ENCODE measurements around the gene AKNAD1. TPM values are rescaled to one million over a fixed set of nuclear protein-coding genes. Genes with fewer than 3 reads are reported as not detected.
"Not testable (repeated sequence)": the region's sequence is repeated elsewhere in the genome, so short reads cannot be mapped to it uniquely, and the experiment has no call there.

The AKNAD1 gene
- total RNA-seq, 2 donors from 2014 or later: 0.83 to 1.0 TPM

- DNase-seq (ENCODE audit: low spot score): no peak
- intact Hi-C loops (cut with DNase I): no loop called here
Measured at GRCh38 chr1:108814343-108815125, 42.4 kb downstream of the AKNAD1 start.

- intact Hi-C loops (cut with DNase I): no loop called here
- no peak for DNase-seq (ENCODE audit: low spot score)
Measured at GRCh38 chr1:108813326-108813725, 43.6 kb downstream of the AKNAD1 start.

DNA sequence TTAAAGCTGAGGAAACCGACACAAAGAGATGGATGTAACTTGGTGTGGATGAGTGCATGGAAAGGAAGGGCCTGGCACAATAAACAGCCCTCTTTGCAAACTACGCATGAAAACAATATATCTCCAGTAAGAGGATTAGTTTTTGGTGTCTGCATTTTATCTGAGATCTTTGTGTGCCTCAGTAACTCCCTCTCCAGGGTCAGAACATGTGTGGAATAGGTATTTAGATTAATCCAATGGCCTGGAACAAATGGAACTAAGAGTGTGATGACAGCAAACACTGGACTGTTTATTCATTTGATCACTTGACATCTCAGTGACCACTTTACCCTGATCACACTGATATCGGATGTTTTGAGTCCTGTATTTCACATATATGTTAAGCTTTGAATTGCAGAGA, 45.3 kb downstream of the AKNAD1 start:
- no peak for DNase-seq (ENCODE audit: low spot score)
- intact Hi-C loops (cut with DNase I): no loop called here

- intact Hi-C loops (cut with DNase I): no loop called here
- DNase-seq (ENCODE audit: low spot score): no peak
Measured at GRCh38 chr1:108808438-108808837, 48.5 kb downstream of the AKNAD1 start.

GRCh38 chr1:108803548-108803947, 53.3 kb downstream of the AKNAD1 start:
- intact Hi-C loops (cut with DNase I): no loop called here
- no peak for DNase-seq (ENCODE audit: low spot score)

GRCh38 chr1:108801101-108801500, 55.8 kb downstream of the AKNAD1 start:
- intact Hi-C loops (cut with DNase I): no loop called here
- DNase-seq (ENCODE audit: low spot score): no peak

DNA sequence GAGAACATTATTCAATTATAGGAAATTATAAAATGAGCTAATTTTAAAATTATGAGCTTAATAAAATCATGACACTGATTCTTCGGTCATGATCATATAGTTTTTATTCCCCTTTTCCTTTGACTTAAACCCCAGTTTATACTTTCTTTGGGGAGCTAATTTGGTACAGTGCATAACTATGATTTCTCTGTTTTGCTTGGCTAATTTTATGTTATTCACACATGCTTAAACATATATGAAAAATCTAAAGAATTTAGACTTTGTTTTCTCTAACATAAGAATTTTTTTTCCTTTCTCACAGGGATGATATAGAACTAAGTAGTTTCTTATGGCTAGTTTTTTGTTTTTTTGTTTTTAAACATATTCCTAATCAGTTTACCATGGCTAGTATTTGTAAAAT, 57.9 kb downstream of the AKNAD1 start:
- DNase-seq (ENCODE audit: low spot score): no peak
- intact Hi-C loops (cut with DNase I): no loop called here

DNA sequence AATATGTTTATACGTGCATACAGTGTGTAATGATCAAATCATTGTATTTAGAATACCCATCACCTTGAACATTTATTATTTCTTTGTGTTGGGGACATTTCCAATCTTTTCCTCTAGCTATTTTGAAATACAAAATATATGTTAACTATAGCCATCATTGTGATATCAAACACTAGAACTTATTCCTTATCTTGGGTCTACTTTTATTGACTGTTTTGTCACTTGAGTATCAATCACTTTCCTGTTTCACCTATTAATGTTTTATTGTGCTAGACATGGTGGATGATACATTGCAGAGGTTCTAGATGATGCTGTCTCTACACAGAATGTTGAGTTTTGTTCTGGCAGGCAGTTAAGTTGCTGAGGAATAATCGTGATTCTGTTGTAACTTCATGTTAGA, 64.5 kb downstream of the AKNAD1 start:
- DNase-seq (ENCODE audit: low spot score): no peak
- intact Hi-C loops (cut with DNase I): no loop called here

- intact Hi-C loops (cut with DNase I): no loop called here
- DNase-seq (ENCODE audit: low spot score): no peak
Measured at GRCh38 chr1:108791790-108792189, 65.1 kb downstream of the AKNAD1 start.

DNA sequence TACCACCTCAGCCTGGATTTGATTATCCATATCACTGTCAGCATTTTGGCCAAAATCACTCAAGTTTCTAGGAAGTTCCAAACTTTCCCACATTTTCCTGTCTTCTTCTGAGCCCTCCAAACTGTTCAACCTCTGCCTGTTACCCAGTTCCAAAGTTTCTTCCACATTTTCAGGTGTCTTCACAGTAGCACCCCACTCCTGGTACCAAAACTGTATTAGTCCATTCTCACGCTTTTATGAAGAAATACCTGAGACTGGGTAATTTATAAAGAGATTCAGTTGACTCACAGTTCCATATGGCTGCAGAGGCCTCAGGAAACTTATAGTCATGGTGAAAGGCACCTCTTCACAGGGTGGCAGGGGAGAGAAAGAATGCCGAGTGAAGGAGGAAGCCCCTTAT, 71.0 kb downstream of the AKNAD1 start:
- intact Hi-C loops (cut with DNase I): loop anchor here in 1 of 2 donors (10.0 kb wide), 1 partner anchor 129 kb away; no protein-coding TSS in a partner anchor
- no peak for DNase-seq (ENCODE audit: low spot score)

DNA sequence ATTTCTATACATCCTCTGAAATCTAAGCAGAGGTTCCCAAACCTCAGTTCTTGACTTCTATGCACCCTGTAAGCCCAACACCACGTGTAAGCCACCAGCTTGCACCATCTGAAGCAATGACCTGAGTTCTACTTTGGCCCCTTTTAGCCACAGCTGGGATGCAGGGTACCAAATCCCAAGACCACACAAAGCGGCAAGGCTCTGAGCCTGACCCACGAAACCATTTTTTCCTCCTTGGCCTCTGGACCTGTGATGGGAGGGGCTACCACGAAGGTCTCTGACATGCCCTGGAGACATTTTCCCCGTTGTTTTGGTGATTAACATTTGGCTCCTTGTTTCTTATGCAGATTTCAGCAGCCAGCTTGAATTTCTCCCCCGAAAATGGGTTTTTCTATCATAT, 71.6 kb downstream of the AKNAD1 start:
- intact Hi-C loops (cut with DNase I): loop anchor here in 1 of 2 donors (10.0 kb wide), 1 partner anchor 130 kb away; no protein-coding TSS in a partner anchor
- no peak for DNase-seq (ENCODE audit: low spot score)

DNA sequence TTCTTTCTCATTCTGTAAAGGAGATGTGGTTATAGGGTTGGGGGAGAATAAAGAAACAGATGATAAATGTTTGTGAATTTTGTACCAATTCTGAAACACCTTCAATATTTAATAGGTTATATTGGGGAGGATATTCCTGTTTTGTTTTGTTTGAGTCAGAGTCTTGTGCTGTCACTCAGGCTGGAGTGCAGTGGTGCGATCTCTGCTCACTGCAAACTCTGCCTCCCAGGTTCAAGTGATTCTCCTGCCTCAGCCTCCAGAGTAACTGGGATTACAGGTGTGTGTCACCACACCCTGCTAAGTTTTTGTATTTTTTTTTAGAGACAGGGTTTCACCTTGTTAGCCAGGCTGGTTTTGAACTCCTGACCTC, 75.3 kb downstream of the AKNAD1 start:
- DNase-seq (ENCODE audit: low spot score): not testable (repeated sequence)
- intact Hi-C loops (cut with DNase I): loop anchor here in 1 of 2 donors (10.0 kb wide), 1 partner anchor 133 kb away; no protein-coding TSS in a partner anchor

DNA sequence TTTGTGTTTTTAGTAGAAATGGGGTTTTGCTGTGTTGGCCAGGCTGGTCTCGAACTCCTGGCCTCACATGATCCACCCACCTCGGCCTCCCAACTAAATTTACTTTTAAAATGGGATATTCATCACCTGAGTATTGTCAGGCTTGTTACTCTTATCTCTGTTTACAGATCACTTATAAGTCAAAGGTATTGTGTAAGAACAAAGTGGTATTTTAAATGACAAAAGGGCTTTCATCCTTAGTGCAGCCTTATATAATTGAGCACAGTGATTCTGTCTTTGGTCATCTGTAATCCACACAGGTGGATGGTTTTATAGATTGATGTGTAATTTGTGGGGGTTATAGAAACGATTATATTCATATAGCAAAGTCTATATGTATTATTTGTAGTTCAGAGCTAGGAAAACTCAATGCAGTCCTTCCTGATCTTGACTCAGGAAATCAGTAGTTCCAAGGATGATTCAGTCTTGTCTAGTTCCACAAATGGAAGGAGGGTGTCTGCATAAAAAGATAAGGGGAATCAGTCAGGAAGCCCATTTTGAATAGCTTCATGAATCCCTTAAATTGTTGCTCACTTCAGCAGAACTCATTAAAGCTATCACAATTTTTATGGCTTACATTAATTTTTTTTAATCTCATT, 75.8 kb downstream of the AKNAD1 start:
- intact Hi-C loops (cut with DNase I): loop anchor here in 1 of 2 donors (10.0 kb wide), 1 partner anchor 134 kb away; no protein-coding TSS in a partner anchor
- DNase-seq (ENCODE audit: low spot score): no peak

DNA sequence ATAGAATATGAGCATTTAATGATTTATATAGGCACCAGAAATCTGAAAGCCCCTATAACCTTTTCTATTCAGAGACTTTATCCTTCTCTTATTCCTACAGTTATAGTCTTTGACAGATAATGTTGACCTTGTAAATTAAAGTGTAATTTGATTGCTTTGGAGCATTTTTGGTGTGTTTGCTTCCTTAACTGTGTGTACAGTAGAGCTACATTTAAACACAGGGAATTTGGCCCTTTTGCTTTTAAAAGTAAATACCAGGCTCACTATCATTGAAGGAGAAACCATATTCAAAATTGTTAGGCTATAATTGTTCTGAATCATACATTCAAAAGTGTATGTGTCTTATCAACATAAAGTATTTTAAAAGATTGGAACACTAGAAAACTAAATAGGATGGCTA, 77.4 kb downstream of the AKNAD1 start:
- DNase-seq (ENCODE audit: low spot score): no peak
- intact Hi-C loops (cut with DNase I): no loop called here

- no peak for DNase-seq (ENCODE audit: low spot score)
- intact Hi-C loops (cut with DNase I): no loop called here
Measured at GRCh38 chr1:108777839-108778238, 79.1 kb downstream of the AKNAD1 start.

- intact Hi-C loops (cut with DNase I): no loop called here
- no peak for DNase-seq (ENCODE audit: low spot score)
Measured at GRCh38 chr1:108767708-108768107, 89.2 kb downstream of the AKNAD1 start.

- intact Hi-C loops (cut with DNase I): no loop called here
- DNase-seq (ENCODE audit: low spot score): no peak
Measured at GRCh38 chr1:108767115-108767514, 89.8 kb downstream of the AKNAD1 start.
